Stimulated activated CD8-positive, alpha-beta memory T cell treated with anti-CD3 and anti-CD28 coated beads, Interleukin-15, amount 100 ng/mL, for 24 hours (primary cell): ENCODE measurements around the gene MAN1C1.

Source experiments
- DNase-seq: peaks from one replicate; pipeline ENCODE4 v3.0.0-alpha.2; 2020; ENCODE audit warnings: low read depth

The MAN1C1 gene

DNA sequence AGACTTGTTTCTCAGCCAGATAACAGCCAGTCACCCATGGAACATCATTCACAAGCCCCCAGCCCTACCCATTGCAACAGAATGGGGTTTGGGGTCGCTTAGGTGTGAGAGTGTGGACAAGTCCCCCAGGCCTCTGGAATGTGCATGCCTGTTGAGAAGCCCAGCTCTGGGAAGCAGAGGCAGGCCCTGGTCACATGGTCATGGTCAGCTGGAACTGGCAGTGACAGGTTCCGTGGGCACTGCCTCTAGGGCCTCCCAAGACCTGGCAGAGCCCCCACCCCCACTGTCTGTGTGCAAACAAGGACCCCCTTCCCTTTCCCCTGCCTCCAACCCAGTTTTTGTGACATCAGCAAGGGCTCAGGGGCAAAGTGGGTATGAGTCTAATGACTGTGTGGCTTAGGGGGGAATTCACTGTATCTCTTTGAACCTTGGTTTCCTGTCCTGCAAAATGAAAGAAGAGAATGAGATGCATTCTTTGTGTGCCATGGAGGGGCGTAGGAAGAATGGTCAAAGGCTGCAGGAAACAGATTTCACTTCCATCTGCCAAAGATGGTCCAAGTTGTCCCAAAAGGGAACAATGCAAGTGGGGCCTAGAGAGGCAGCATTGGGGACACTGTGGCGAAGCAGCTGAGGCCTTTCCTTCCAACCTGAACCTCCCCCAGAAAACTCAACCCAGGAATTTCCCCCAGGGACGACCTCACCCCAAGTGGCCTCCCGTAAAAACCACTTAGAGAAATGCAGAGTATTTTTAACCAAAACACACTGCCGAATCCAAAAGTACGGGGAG lies 148.7 kb downstream of the MAN1C1 start:
- no peak for DNase-seq

DNA sequence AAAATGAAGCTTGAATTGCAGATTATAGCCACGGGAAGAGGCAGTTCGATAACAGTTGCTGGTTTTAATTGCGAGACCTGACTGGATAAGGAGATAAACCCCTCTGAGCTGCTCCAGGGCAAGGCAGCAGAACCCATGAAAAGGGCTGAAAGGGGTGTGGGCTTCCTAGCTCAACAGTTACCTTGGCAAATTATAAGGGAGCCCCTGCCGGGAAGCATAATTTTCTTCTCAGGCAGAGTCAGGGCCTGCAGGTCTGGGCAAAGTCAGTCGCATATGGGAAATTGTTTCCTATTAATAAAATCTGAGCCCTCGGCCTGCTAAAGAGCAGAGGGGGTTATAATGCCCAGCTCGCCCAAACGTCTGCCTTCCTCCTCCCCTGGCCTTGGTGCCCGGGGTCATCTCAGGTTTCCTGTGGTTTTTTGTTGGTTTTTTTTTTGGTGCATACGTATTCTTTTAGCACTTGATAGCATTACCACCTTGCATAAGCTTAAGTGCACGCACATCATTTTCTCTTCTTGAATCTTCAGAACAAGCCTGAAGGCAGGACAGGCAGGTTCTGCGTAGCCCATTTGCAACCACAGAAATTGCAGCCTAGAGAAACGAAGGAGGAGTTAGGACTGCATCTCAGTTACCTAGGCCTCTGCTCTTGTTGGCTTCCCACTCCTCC lies 149.5 kb downstream of the MAN1C1 start:
- no peak for DNase-seq

DNA sequence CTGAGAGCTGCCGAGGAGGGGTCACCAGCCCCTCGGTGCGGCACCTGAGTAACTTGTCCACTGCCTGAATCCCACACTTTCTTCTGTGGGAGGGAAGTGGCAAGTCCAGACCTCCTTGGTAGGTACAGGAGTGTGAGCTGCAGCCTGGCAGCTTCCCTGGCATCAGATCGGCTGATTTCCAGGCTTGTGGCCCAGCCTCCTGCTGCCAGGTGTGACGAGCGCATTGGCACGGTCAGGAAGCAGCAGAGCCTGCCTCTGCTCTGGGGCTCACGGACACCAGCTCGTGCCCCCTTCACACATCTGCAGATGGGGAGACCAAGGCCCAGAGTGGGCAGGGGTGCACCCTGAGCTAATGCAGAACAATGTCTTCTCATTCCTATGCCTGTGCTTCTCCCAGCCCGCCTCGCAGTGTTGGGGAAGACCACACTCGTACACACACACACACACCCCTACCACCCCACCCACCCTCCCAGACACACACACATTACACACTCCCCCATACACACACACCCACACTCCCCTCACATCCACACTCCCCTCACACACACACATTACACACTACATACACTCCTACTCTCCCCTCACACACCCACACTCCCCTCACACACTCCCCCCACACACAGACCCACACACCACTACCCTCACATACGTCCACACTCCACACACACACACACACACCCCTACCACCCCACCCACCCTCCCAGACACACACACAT lies 150.3 kb downstream of the MAN1C1 start:
- no peak for DNase-seq

DNA sequence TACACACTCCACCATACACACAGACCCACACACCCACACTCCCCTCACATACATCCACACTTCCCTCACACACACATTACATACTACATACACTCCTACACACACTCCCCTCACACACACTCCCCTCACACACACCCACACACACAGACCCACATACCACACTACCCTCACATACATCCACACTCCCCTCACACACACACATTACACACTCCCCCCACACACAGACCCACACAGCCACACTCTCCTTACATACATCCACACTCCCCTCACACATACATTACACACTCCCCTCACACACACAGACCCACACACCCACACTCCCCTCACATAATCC lies 150.8 kb downstream of the MAN1C1 start:
- DNase-seq, result no peak

DNA sequence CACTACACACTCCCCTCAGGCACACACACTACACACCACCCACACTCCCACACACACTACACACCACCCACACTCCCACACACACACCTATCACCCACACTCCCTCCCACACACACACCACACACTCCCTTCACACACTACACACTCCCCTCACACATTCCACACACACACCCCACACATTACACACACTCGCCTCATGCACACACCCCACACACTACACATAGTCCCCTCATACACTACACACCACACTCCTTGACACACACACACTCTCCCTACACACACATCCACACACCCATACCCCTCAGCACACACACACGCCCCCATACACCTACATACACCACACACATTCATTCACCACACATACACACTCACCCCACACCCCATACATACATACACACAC lies 152.4 kb downstream of the MAN1C1 start:
- no peak for DNase-seq

DNA sequence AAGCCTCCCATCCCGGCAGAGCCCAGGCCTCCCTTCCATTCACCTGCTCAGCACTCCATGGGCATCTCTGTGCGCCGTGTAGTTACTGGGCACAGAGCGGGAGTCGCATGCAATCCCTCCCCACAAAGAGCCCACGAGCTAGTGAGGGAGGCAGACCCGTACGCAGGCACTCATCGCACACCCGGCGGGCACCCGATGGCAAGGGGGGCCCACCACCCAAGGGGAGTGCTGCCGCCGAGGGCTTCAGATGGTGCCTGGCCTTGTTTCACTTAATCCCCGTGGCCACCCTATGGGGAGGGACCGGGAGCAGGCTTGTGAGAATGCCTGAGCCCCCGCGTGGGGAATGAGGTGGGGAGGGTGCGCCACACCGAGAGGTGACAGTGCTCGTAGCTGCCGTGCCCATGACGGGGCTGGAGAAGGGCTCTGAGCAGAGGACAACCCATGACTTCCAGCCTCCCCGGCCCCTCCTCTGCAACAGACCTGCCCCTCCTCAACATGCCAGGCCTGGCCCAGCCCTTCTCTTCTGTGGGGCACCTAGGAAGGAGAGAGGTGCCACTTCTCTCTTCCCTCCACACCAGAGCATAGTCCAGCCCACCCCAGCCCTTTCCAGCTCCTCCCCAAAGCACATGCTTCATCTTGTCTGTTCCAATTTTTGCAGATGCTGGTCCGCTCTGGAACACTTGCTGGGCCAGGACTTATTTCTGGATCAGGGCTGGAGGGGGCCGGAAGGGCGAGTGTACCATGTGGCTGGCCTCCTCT lies 153.2 kb downstream of the MAN1C1 start:
- no peak for DNase-seq

DNA sequence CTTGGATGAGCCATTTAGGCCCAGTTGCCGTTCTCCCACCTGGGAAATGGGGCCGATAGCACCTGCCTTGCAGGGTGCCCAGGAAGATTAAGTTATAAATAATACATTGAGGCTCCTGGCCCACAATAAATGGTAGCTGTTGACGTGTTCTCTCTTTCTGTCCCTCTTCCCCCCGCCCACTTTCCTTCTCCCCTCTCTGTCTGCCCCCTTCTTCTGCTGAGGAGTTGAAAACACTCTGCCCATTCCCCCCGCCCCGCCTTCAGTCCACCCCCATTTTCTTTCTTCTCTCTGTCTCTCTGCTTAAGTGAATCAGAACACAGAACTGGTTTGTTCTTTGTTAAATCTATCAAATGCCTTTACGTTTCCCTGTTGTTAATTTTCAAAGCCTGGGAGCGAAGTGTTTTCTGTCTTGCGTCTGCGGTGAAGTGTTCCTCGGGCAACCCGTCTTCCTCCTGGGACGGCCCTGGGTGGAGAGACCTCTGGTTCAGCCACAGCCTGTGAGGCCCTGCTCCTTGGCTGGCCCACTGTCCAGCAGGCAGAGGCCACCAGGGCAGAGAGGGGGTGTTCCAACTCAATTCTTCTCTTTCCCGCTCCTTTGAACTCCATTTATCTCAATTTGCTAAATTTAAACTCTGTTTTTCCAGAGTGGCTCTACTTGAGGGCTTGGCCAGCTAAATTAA lies 154.1 kb downstream of the MAN1C1 start:
- no peak for DNase-seq

DNA sequence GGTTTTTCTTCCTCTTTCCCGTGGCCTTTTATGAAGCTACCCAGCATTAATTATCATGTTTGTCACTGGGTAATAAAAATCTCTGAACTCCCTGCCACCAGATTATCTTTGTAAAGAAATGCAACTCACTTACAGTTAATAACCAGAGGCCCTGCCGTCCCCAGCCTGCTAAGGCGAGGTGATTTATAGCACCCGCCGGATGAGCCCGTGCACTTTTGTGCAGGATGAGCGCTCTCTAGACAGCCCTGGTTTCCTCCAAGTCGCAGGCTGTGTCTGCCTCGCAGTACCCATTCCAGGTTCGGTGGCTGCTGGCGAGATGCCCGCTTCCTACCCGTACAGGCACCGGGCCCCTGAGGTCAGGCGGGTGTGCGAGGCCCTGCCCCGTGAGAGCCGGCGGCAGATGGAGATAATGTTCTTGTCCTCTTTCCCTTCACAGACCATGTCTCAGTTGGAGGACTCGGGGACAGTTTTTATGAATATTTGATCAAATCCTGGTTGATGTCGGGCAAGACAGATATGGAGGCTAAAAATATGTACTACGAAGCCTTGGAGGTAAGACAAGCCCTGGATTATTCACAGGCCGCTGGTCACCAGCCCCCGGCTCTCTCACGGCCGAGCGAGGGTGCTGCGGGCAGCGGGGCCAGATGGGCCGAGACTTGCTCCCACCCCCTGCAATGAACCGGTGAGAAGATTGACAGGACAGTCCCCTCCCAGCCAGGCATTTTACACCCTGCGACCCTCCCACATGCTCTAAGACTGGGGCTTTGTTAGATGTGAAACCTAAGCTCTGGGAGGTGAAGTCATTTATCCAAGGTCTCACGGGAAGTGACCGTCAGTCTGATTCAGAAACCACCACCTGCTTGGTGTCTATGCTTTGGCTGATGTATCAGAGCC lies 154.9 kb downstream of the MAN1C1 start:
- DNase-seq, result no peak

DNA sequence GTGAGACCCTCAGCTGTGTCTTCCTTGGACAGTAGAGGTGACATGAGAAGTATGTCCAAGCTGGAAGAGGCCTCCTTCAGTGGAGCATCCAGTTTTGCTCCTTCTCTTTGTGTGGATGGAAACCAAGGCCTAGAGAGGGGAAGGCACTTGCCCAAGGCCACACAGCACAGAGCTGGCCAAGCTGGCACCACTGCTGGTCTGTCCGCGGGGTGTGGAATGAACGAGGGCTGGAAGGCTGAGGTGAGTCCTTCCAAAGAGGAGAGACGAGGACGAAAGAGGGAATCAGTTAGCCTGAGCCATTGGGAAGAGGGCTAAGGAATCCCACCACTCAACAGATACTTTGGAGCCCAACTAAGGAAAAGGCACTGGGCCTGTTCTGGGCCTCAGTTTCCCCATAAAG lies 155.6 kb downstream of the MAN1C1 start:
- DNase-seq, result no peak

DNA sequence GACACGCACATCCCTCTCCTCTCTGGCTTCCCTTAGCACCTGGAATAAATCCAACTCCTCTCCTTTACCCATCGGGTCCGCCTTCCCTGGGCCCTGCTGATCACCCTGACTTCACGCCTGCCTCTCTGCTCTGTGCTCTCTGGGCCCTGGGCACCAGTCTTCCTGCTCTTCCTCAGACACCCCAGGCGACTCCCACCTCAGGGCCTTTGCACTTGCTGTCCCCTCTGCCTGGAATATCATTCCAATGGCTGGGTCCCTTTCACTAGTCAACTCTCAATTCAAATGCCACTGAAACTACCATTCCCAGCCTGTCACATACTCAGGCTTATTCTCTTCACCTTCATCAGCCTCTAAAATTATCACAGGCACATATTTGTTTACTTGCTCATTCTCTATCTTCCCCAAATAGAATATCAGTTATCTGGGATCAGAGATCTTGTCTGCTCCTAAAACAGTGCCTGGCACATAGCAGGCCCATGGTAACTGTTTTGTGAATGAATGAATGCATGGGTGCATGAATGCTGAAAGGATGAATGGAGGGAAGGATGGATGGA lies 156.2 kb downstream of the MAN1C1 start:
- DNase-seq, result no peak

DNA sequence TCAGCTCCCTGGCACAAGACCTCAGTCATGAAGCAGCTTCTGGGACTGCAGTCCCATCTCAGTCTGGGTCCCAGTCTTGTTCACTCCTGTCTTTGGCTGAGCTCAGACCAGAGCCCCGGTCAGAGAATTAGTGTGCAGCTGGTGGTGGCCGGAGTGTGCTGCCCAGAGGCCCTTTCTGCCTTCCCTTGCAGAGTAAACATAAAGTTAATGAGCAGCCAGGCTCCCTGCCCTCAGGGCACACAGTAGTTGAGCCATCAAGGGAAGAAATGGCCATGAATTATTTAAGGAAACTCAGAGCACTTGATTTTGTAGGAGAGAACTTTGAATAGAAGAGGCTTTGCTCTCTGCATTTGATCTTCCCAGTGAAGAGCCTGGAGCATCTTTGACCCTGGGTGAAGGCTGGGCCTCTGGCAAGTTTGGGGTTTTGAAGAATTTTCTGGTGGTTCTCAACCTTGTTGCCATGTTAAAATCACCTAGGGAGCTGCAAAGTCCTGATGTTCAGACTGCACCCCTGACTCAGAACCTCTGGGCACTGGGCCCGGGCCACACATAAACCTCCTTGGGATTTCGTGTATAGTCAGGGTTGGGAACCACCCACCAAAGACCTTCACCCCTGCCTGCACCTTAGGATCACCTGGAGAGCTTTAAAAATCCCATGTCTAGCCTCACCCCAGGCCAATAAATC lies 157.0 kb downstream of the MAN1C1 start:
- DNase-seq, result no peak

DNA sequence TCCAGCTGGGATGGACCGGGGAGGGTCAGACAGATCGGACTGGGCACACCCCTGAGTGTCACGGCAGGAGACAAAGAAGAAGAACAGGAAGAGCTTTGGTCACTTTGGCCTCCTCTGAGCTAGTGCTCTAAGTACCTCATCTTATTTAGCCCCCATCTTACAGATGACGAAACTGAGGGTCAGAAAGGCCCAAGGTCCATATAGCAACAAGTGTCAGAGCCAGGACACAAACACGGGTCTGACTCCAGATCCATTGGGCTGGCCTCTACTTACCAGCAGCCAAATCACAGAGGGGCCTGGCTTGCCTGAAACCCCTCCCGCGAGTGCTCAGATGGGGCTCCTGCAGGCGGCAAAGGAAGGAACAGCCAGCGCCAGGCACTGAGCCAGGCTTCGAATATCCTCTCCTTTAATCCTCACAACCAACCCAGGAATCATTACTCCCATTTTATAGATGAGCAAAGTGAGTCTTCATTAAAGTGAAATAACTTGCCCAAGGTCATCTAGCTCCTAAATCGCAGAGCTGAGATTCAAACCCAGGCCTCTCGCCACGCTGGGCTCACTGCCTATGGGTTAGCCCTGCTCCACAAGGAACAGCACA lies 157.7 kb downstream of the MAN1C1 start:
- no peak for DNase-seq

DNA sequence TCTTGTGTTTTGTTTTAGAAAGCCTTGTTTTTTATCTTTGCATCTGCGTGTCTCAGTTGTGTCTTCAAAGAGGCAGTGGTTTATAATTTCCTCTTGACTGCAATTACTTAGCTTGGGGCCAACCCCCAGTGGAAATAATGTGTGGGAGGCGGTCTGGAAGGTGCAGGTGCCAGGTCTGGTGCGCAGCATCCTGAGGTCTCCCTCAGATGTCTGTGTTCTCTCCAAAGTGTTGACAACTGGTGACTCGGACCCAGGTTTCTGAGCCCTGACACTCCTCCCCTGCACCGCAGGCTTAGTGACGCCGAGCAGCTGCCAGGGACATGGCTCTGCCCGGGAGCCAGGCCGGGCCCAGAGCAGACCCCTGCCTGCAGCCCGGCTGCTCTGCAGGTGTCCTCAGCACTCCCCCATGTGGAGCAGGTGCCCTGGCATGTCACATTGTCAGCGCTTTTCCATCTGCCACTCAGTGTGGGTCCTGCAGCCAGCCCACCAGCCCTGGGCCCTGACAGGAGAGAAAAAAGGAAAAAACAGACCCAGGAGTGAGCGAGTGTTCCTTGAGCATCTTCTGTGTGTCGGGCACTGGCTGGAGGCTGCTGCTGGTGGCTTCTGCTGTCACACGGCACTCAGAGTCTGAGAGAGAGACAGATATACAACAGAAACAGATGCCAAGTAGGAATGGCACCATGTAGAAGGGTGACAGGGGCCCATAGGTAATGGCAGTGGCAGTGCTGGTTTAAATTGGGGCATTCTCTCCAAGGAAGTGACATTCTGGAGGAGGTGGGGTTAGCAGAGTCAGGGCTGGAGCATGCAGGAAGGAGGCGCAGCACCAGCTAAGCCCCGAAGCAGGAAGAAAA lies 158.6 kb downstream of the MAN1C1 start:
- DNase-seq, result peak; percentile 30

DNA sequence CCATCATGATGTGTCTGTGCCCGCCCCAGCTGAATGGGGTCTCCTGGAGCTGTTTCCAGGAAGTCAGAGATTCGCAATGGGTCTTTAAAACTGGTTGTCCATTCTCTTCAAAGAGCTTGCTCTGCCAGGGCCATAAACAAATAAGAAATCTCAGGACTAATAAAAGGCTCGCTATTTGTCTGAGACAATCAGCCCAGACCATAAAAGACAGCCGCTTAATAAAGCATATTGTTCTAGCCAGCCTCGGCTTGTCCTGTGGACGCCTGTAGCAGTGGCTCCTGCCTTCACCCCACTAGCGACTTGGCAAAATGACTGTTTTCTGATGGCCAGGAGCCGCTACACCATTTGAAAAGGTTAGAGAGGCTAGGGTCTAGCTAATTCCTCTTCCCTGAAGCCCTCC lies 162.8 kb downstream of the MAN1C1 start:
- no peak for DNase-seq

DNA sequence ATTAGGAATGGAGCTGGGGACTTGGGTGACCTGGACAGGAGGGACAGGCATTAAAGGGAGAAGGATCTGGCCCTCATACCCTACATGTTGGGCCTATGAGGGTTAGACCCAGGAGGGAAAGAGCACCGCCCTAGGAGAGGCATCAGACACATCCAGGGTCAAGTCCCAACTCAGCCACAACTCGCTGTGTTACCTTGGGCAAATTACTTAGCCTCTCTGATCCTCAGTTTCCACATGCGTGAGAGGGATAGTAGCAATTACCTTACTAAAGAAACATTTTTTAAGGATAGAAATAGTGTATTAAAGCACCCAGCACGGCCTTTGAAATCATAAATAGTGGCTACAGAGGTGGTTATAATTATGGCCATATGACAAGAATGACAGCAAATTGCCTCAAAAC lies 163.3 kb downstream of the MAN1C1 start:
- DNase-seq, result no peak

DNA sequence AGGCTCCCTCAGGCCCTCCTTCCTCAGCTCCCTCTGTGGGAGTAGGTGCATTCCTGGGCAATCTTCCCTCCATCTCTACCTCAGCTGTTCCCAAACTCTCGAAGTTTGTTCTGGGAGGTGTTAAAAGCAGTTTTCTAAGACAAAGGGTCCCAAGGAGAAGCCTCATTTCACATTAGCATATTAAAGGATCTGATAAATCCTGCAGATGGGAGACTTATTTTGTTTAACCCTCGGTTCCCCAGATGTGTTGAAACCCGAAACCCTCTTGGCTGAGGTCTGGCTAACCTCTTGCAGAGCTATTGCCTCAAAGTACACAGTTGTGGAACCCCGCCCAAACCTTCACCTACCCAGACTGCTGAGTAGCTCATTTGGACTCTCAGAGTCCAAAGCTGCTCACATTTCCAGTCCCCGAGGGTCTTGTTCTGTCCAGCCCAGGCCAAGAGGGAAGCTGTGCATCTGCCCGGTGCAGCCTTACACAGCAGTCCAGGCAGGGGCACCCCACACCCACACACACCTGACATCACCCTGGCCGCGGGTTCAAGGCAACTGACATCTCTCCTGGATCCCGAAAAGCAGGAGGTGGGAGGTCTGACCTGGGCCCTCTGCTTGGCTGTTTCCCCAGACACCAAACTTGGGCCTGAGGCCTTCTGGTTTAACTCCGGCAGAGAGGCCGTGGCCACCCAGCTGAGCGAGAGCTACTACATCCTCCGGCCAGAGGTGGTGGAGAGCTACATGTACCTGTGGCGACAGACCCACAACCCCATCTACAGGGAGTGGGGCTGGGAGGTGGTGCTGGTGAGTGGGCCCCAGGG lies 163.9 kb downstream of the MAN1C1 start:
- DNase-seq, result no peak

DNA sequence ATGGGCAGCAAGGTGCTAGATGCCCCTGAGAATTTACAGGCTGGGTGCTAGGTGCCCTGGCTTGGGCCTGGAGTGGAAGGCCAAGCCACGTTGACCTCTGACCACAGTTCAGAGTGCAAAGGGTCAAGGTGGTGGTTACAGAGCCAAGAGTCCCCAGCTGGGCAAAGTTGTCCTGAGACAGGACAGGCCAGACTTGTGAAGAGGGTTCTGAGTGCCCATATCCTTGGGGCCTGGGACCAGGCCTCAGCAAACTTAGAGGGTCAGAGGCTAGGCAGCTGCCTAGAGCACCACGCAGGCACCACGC lies 164.5 kb downstream of the MAN1C1 start:
- DNase-seq, result no peak

DNA sequence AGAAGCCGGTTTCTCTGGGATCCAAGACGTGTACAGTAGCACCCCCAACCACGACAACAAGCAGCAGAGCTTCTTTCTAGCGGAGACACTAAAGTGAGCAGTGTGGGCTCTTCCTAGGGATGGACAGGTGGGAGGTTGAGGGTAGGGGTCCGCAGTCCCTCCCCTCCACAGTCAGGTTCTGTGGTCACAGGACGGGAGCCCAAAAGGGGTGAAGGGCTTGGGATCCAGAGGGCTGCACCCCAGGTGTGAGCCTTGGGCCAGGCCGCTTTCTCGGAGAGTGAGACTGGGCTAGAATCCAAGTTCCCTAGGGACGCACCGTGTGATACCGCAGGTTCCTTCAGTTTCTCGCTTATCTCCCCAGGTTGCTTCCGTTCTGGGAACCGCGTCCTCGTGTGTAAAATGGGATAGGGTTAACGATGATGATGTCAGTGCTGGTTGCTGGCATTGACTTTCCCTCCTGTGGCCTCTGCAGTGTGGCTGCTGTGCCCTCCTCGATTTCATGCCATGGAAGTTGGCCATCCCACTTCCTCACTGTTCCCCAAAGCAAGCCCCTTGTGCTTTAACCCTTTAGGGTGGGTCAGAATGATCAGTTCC lies 166.1 kb downstream of the MAN1C1 start:
- no peak for DNase-seq
